GM20000 (cell line): ENCODE data around the gene TMEM141.
"Not testable (repeated sequence)": the region's sequence is repeated elsewhere in the genome, so short reads cannot be mapped to it uniquely, and the experiment has no call there.

ENCODE experiments used
- DNase-seq: peaks from one replicate; pipeline ENCODE4 v3.0.0; 2012; ENCODE audit warnings: low spot score
- CTCF ChIP-seq: IDR thresholded peaks from 2 replicates; pipeline ENCODE4 v1.5.1; 2012; ENCODE audit warnings: mild to moderate bottlenecking, control low read depth; ENCODE audit errors: extremely low read depth, missing control alignments

The TMEM141 gene

GRCh38 chr9:136751814-136752213 is 39.3 kb upstream of the TMEM141 start:
- TF ChIP-seq CTCF, result no peak
- DNase-seq, result no peak

GRCh38 chr9:136753371-136754058 is 37.6 kb upstream of the TMEM141 start:
- TF ChIP-seq CTCF, result no peak
- no peak for DNase-seq

- no peak for TF ChIP-seq CTCF
- DNase-seq, result no peak
Observed at GRCh38 chr9:136754059-136754572, 37.0 kb upstream of the TMEM141 start.

- no peak for TF ChIP-seq CTCF
- DNase-seq, result no peak
Observed at GRCh38 chr9:136754626-136755301, 36.4 kb upstream of the TMEM141 start.

- not testable (repeated sequence) for DNase-seq
Observed at GRCh38 chr9:136755302-136756133, 35.6 kb upstream of the TMEM141 start.

- no peak for TF ChIP-seq CTCF
- DNase-seq, result no peak
Observed at GRCh38 chr9:136756134-136756438, 35.1 kb upstream of the TMEM141 start.

- no peak for TF ChIP-seq CTCF
Observed at GRCh38 chr9:136756836-136757235, 34.3 kb upstream of the TMEM141 start.

More at GRCh38 chr9:136756836-136757235, 34.3 kb upstream of the TMEM141 start:
- DNase-seq, result no peak
